ENCODE measurements around the gene GTPBP3. TPM values are rescaled to one million over a fixed set of nuclear protein-coding genes. Genes with fewer than 3 reads are reported as not detected.

The GTPBP3 gene
- total RNA-seq, 1 experiment from 2014 or later = 35.3 TPM

DNA sequence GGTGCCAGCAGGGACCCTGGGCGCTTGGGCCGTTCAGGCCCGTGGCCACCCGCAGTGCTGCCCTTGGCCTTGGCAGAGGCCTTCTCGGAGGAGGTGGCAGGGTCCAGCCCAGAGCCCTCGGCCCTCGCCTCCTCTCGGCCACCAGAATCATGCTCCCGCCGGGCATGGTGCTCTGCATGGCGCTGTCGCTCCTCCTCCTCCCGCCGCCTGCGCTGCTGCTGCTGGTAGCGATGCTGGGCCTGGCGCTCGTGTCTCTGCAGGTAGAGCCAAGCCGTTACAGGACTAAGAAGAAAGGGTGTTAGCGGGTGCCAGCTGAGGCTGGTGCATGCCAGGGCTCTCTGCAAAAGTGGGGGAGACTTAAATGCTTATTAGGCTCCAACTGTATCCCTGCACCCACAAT lies 12.2 kb upstream of the GTPBP3 start:
- no peak for TF ChIP-seq POLR2AphosphoS5 (IDR thresholded peaks at IDR 0.05; ENCODE audit: low read depth, low read length)
- TF ChIP-seq, protein P1, sequence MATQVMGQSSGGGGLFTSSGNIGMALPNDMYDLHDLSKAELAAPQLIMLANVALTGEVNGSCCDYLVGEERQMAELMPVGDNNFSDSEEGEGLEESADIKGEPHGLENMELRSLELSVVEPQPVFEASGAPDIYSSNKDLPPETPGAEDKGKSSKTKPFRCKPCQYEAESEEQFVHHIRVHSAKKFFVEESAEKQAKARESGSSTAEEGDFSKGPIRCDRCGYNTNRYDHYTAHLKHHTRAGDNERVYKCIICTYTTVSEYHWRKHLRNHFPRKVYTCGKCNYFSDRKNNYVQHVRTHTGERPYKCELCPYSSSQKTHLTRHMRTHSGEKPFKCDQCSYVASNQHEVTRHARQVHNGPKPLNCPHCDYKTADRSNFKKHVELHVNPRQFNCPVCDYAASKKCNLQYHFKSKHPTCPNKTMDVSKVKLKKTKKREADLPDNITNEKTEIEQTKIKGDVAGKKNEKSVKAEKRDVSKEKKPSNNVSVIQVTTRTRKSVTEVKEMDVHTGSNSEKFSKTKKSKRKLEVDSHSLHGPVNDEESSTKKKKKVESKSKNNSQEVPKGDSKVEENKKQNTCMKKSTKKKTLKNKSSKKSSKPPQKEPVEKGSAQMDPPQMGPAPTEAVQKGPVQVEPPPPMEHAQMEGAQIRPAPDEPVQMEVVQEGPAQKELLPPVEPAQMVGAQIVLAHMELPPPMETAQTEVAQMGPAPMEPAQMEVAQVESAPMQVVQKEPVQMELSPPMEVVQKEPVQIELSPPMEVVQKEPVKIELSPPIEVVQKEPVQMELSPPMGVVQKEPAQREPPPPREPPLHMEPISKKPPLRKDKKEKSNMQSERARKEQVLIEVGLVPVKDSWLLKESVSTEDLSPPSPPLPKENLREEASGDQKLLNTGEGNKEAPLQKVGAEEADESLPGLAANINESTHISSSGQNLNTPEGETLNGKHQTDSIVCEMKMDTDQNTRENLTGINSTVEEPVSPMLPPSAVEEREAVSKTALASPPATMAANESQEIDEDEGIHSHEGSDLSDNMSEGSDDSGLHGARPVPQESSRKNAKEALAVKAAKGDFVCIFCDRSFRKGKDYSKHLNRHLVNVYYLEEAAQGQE (IDR thresholded peaks at IDR 0.05; ENCODE audit: insufficient read depth in 1 of 2, low read depth in 2 of 2, low read length in 1 of 2) = no peak
- no peaks in the 10 kb centered on the region for H3K9me3 ChIP-seq (ENCODE audit: control insufficient read depth, insufficient read depth, low read depth, low read length)
- no TSS peak for BruUV-seq (replicated peaks)
- DNase-seq (ENCODE audit: low read depth, low spot score) (no peak), ATAC-seq (no peak)
- no peak overlapping the region for H3K4me3 ChIP-seq (ENCODE audit: low read depth in 2 of 2, low read length in 2 of 2)
- intact Hi-C loops (cut with micrococcal nuclease; ENCODE audit: unreplicated experiment) (no loop called here), in situ Hi-C loops (cut with HindIII; ENCODE audit: low pct_unique_long_range_greater_than_20kb, low sequenced_read_pairs) (no loop called here)
- no peaks in the 10 kb centered on the region; the same call in 1 of the 2 replicates for H3K36me3 ChIP-seq (ENCODE audit: control insufficient read depth, insufficient read depth, low read length)
- H3K27me3 ChIP-seq (ENCODE audit: control insufficient read depth, insufficient read depth, low read length) = no peaks in the 10 kb centered on the region
- H3K27ac ChIP-seq (ENCODE audit: low read length) = no peak overlapping the region
- ChIA-PET CTCF (no interaction called here), POLR2A (no interaction called here)
- no peaks in the 10 kb centered on the region for H3K4me1 ChIP-seq (ENCODE audit: control insufficient read depth, insufficient read depth, low read length)

DNA sequence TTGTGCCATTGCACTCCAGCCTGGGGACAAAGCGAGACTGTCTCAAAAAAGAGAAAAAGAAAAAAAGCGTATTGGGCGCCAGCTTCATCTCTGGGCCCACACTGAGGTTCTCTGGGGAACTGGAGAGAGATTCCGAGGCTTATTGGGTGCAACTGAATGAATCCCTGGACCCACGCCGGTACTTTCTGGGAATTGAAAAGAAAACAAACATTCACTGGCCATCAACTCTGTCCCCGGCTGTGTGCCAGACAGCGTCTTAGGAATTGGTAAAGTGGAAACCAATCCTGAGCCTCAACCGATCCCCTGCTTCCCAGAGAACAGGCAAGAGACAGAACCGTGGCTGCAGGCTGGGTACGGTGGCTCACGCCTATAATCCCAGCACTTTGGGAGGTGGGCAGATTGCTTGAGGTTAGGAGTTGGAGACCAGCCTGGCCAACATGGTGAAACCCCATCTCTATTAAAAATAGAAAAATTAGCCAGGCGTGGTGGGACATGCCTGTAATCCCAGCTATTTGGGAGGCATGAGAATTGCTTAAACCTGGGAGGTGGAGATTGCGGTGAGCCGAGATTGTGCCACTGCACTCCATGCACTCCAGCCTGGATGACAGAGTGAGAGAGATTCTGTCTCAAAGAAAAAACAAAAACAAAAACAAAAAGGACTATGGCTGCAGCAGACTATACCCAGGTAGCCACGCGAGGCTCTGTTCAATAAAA lies 11.3 kb upstream of the GTPBP3 start:
- no peak for DNase-seq (ENCODE audit: low read depth, low spot score)
- Histone ChIP-seq H3K36me3 (ENCODE audit: control insufficient read depth, insufficient read depth, low read length) (no peaks in the 10 kb centered on the region; the same call in 1 of the 2 replicates), H3K4me3 (ENCODE audit: low read depth in 2 of 2, low read length in 2 of 2) (no peak overlapping the region), H3K9me3 (ENCODE audit: control insufficient read depth, insufficient read depth, low read depth, low read length) (no peaks in the 10 kb centered on the region), H3K27me3 (ENCODE audit: control insufficient read depth, insufficient read depth, low read length) (no peaks in the 10 kb centered on the region), H3K4me1 (ENCODE audit: control insufficient read depth, insufficient read depth, low read length) (no peaks in the 10 kb centered on the region), H3K27ac (ENCODE audit: low read length) (no peak overlapping the region)
- CTCF ChIA-PET = interaction anchor here (0.6 kb wide), 1 partner anchor 16 kb away, joined by 4 read pairs; no protein-coding TSS in a partner anchor
- intact Hi-C loops (cut with micrococcal nuclease; ENCODE audit: unreplicated experiment) = no loop called here
- no peak for ATAC-seq
- no TSS peak for BruUV-seq (replicated peaks)
- POLR2A ChIA-PET = no interaction called here
- in situ Hi-C loops (cut with HindIII; ENCODE audit: low pct_unique_long_range_greater_than_20kb, low sequenced_read_pairs) = no loop called here
- TF ChIP-seq TCF7L2 (IDR thresholded peaks at IDR 0.05; ENCODE audit: low read depth, low read length) (no peak), SIN3A (IDR thresholded peaks at IDR 0.05; ENCODE audit: borderline replicate concordance, insufficient read depth, low read depth, low read length) (no peak), POLR2AphosphoS5 (IDR thresholded peaks at IDR 0.05; ENCODE audit: low read depth, low read length) (no peak)
- TF ChIP-seq, protein P1 (IDR thresholded peaks at IDR 0.05; ENCODE audit: insufficient read depth in 1 of 2, low read depth in 2 of 2, low read length in 1 of 2) = no peak
- TF ChIP-seq, protein P2, sequence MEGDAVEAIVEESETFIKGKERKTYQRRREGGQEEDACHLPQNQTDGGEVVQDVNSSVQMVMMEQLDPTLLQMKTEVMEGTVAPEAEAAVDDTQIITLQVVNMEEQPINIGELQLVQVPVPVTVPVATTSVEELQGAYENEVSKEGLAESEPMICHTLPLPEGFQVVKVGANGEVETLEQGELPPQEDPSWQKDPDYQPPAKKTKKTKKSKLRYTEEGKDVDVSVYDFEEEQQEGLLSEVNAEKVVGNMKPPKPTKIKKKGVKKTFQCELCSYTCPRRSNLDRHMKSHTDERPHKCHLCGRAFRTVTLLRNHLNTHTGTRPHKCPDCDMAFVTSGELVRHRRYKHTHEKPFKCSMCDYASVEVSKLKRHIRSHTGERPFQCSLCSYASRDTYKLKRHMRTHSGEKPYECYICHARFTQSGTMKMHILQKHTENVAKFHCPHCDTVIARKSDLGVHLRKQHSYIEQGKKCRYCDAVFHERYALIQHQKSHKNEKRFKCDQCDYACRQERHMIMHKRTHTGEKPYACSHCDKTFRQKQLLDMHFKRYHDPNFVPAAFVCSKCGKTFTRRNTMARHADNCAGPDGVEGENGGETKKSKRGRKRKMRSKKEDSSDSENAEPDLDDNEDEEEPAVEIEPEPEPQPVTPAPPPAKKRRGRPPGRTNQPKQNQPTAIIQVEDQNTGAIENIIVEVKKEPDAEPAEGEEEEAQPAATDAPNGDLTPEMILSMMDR (IDR thresholded peaks at IDR 0.05) = no peak

Measured in Panc1 (cell line).